Liver (tissue), 9 donors: ENCODE measurements around the gene CASQ1. TPM values are rescaled to one million over a fixed set of nuclear protein-coding genes. Genes with fewer than 3 reads are reported as not detected.

Experiments used
- DNase-seq: peaks from one replicate; pipeline ENCODE4 v3.0.0-alpha.2; 2017; ENCODE audit warnings: low spot score
- H3K27ac ChIP-seq, 2 donors: one replicate each; pipeline ENCODE4 v1.7.0; 2013; ENCODE audit warnings: inconsistent platforms in 2 of 2, low read length in 2 of 2, control low read depth in 1 of 2, low read depth in 1 of 2, mild to moderate bottlenecking in 1 of 2
- H3K27me3 ChIP-seq, 4 donors: one replicate each; pipeline versions ENCODE4 v1.6.1 to v1.7.0; 2013; ENCODE audit warnings: low read length in 3 of 4, inconsistent platforms in 1 of 4, mild to moderate bottlenecking in 1 of 4, moderate library complexity in 1 of 4; ENCODE audit not compliant: control insufficient read depth in 4 of 4, insufficient read depth in 4 of 4
- H3K36me3 ChIP-seq, 4 donors: one replicate each; pipeline versions ENCODE4 v1.6.1 to v1.7.0; 2013; ENCODE audit warnings: low read length in 3 of 4, mild to moderate bottlenecking in 3 of 4, low read depth in 1 of 4, moderate library complexity in 1 of 4; ENCODE audit not compliant: control insufficient read depth in 4 of 4, insufficient read depth in 3 of 4
- H3K4me1 ChIP-seq, 4 donors: one replicate each; pipeline versions ENCODE4 v1.6.1 to v1.7.0; 2013; ENCODE audit warnings: low read length in 3 of 4, mild to moderate bottlenecking in 3 of 4, moderate library complexity in 1 of 4; ENCODE audit not compliant: control insufficient read depth in 4 of 4, insufficient read depth in 4 of 4
- H3K4me3 ChIP-seq, 3 donors: one replicate each; pipeline versions ENCODE4 v1.6.1 to v1.7.0; 2013; ENCODE audit warnings: low read length in 3 of 3, control low read depth in 1 of 3, low read depth in 1 of 3, mild to moderate bottlenecking in 1 of 3
- H3K9ac ChIP-seq, 2 donors: one replicate each; pipeline ENCODE4 v1.7.0; 2013; ENCODE audit warnings: low read length in 2 of 2, mild to moderate bottlenecking in 2 of 2, moderate library complexity in 2 of 2, control low read depth in 1 of 2, low read depth in 1 of 2
- H3K9me3 ChIP-seq, 4 donors: one replicate each; pipeline versions ENCODE4 v1.6.1 to v1.7.0; 2013; ENCODE audit warnings: low read length in 3 of 4; ENCODE audit not compliant: control insufficient read depth in 4 of 4
- ATF3 ChIP-seq: IDR thresholded peaks from 2 replicates; pipeline ENCODE4 v1.6.1; 2016; ENCODE audit warnings: antibody characterized with exemption
- EGR1 ChIP-seq, 2 donors: IDR thresholded peaks; 2 replicates each; pipeline ENCODE4 v1.6.1; 2016 to 2018; ENCODE audit warnings: antibody characterized with exemption in 2 of 2, low read depth in 2 of 2
- FOXA1 ChIP-seq: IDR thresholded peaks from 2 replicates; pipeline ENCODE4 v1.6.1; 2016; ENCODE audit warnings: antibody characterized with exemption
- FOXA2 ChIP-seq: IDR thresholded peaks from 2 replicates; pipeline ENCODE4 v1.6.1; 2016; ENCODE audit warnings: antibody characterized with exemption
- GABPA ChIP-seq, 2 donors: IDR thresholded peaks in 1 of 2; conservative IDR thresholded peaks in 1 of 2; 2 replicates each; pipeline ENCODE4 v1.6.1; 2016; ENCODE audit warnings: antibody characterized with exemption in 2 of 2, mild to moderate bottlenecking in 1 of 2, moderate library complexity in 1 of 2
- HNF4A ChIP-seq, 2 donors: conservative IDR thresholded peaks; 2 replicates each; pipeline ENCODE4 v1.6.1; 2016; ENCODE audit warnings: antibody characterized with exemption in 2 of 2, mild to moderate bottlenecking in 2 of 2
- HNF4G ChIP-seq: IDR thresholded peaks from 2 replicates; pipeline ENCODE4 v1.6.1; 2016; ENCODE audit warnings: antibody characterized with exemption
- JUND ChIP-seq, 2 donors: IDR thresholded peaks; 2 replicates each; pipeline ENCODE4 v1.6.1; 2016; ENCODE audit warnings: antibody characterized with exemption in 2 of 2
- NR2F2 ChIP-seq: IDR thresholded peaks from 2 replicates; pipeline ENCODE4 v1.6.1; 2016; ENCODE audit warnings: antibody characterized with exemption
- RAD21 ChIP-seq, 2 donors: IDR thresholded peaks; 2 replicates each; pipeline ENCODE4 v1.6.1; 2016; ENCODE audit warnings: antibody characterized with exemption in 2 of 2, mild to moderate bottlenecking in 2 of 2
- RXRA ChIP-seq, 2 donors: IDR thresholded peaks; 2 replicates each; pipeline ENCODE4 v1.6.1; 2017 to 2018; ENCODE audit warnings: antibody characterized with exemption in 2 of 2, mild to moderate bottlenecking in 1 of 2
- SP1 ChIP-seq: IDR thresholded peaks from 2 replicates; pipeline ENCODE4 v1.6.1; 2018; ENCODE audit warnings: antibody characterized with exemption, mild to moderate bottlenecking
- TAF1 ChIP-seq: conservative IDR thresholded peaks from 2 replicates; pipeline ENCODE4 v1.6.1; 2016; ENCODE audit warnings: antibody characterized with exemption, mild to moderate bottlenecking
- YY1 ChIP-seq: IDR thresholded peaks from 2 replicates; pipeline ENCODE4 v1.6.1; 2016; ENCODE audit warnings: antibody characterized with exemption, mild to moderate bottlenecking
- WGBS: extraction: QIAGEN DNeasy Blood & Tissue Kit; methylation state at CpG from one replicate; pipeline ENCODE4 v1.1.7; 2013; 5-methylcytosine and 5-hydroxymethylcytosine counted together
- polyA plus RNA-seq, 2 donors: library from polyadenylated mRNA; stranded (reverse) in 1 of 2; unstranded in 1 of 2; fragments of 200-250 nt in 1 of 2; fragments of >200 nt in 1 of 2; fragmentation: Nextera tagmentation in 1 of 2; extraction: Ambion mirVana in 1 of 2; gene quantifications; one replicate each; pipeline versions ENCODE4 v1.2.1 to v1.2.3, GENCODE V29; 2013 to 2015
- total RNA-seq, 2 donors: library from RNA; depleted of rRNA; stranded (reverse); fragments of >200 nt; gene quantifications; one replicate each; pipeline ENCODE4 v1.2.3, GENCODE V29; 2014
- TF ChIP-seq, protein P1 (sequence below): IDR thresholded peaks from 2 replicates; pipeline ENCODE4 v1.6.1; 2016; ENCODE audit warnings: antibody characterized with exemption
- TF ChIP-seq, protein P2 (sequence below): IDR thresholded peaks from 2 replicates; pipeline ENCODE4 v1.6.1; 2016; ENCODE audit warnings: antibody characterized with exemption
- donor health status: healthy.
- donor health status: healthy.
- donor health status: healthy.
- donor health status: healthy.
- donor health status: healthy.

CASQ1 gene
- total and polyA plus RNA-seq, 4 donors = not detected

- no peak overlapping the region for H3K27ac ChIP-seq
- H3K4me1 ChIP-seq = no peaks in the 10 kb centered on the region
- no peak overlapping the region for H3K9ac ChIP-seq
- no peak for TF ChIP-seq JUND (IDR thresholded peaks at IDR 0.05)
- TF ChIP-seq EGR1 (IDR thresholded peaks at IDR 0.05; ENCODE audit: low read depth in 2 of 2) = no peak
- no peak for TF ChIP-seq RXRA (IDR thresholded peaks at IDR 0.05)
- no peak for TF ChIP-seq HNF4A (conservative IDR thresholded peaks at IDR 0.05)
- no peak for TF ChIP-seq SP1
- no peak for TF ChIP-seq NR2F2
- no peak for TF ChIP-seq GABPA (IDR thresholded peaks at IDR 0.05 in 1 of 2, conservative IDR thresholded peaks at IDR 0.05 in 1 of 2)
- TF ChIP-seq YY1 = no peak
- TF ChIP-seq, protein P1, sequence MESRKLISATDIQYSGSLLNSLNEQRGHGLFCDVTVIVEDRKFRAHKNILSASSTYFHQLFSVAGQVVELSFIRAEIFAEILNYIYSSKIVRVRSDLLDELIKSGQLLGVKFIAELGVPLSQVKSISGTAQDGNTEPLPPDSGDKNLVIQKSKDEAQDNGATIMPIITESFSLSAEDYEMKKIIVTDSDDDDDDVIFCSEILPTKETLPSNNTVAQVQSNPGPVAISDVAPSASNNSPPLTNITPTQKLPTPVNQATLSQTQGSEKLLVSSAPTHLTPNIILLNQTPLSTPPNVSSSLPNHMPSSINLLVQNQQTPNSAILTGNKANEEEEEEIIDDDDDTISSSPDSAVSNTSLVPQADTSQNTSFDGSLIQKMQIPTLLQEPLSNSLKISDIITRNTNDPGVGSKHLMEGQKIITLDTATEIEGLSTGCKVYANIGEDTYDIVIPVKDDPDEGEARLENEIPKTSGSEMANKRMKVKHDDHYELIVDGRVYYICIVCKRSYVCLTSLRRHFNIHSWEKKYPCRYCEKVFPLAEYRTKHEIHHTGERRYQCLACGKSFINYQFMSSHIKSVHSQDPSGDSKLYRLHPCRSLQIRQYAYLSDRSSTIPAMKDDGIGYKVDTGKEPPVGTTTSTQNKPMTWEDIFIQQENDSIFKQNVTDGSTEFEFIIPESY = no peak
- no peak for TF ChIP-seq FOXA2
- TF ChIP-seq ATF3 = no peak
- TF ChIP-seq FOXA1 = no peak
- TF ChIP-seq RAD21 (IDR thresholded peaks at IDR 0.05) = no peak
- no peak for TF ChIP-seq TAF1
- H3K9me3 ChIP-seq = no peaks in the 10 kb centered on the region
- 80% methylated on average over 2 of the region's 2 CpGs for WGBS
- no peaks in the 10 kb centered on the region for H3K36me3 ChIP-seq
- DNase-seq = no peak
- H3K27me3 ChIP-seq = no peaks in the 10 kb centered on the region
- no peak overlapping the region for H3K4me3 ChIP-seq
Measured at GRCh38 chr1:160186729-160187128, 3.6 kb upstream of the CASQ1 start.

GRCh38 chr1:160187407-160187806 lies 3.0 kb upstream of the CASQ1 start:
- no peaks in the 10 kb centered on the region for H3K27me3 ChIP-seq
- H3K4me3 ChIP-seq = no peak overlapping the region
- TF ChIP-seq HNF4G (no peak), ATF3 (no peak), GABPA (IDR thresholded peaks at IDR 0.05 in 1 of 2, conservative IDR thresholded peaks at IDR 0.05 in 1 of 2) (no peak), TAF1 (no peak), NR2F2 (no peak), YY1 (no peak), EGR1 (IDR thresholded peaks at IDR 0.05; ENCODE audit: low read depth in 2 of 2) (no peak)
- H3K9ac ChIP-seq = no peak overlapping the region
- no peaks in the 10 kb centered on the region for H3K9me3 ChIP-seq
- no peaks in the 10 kb centered on the region for H3K36me3 ChIP-seq
- H3K27ac ChIP-seq = no peak overlapping the region
- WGBS = 74% methylated on average over 7 of the region's 7 CpGs
- no peak for DNase-seq
- H3K4me1 ChIP-seq = no peaks in the 10 kb centered on the region

DNA sequence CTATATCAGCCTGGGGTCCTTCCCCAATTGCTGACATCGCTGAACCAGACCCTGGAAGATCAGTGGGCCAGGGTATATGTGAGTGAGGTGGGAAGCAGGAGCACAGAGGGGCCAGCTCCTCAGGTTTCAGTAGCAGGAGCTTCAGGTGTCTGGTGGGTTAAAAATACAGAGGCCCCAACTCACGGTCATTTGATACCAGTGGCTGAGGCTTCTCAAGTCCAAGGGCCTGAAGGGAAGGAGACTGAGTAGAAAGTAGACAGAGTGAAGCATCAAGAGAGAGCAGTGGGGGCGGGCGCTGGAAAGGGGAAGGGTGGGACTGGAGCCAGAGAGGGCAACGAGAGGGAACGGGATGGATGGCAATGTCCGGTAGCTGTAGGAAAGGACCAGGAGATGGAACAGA lies 2.0 kb upstream of the CASQ1 start:
- no peaks in the 10 kb centered on the region for H3K36me3 ChIP-seq
- no peaks in the 10 kb centered on the region for H3K27me3 ChIP-seq
- no peaks in the 10 kb centered on the region for H3K9me3 ChIP-seq
- no peak overlapping the region for H3K4me3 ChIP-seq
- WGBS = 87% methylated on average over 7 of the region's 7 CpGs
- H3K4me1 ChIP-seq = peaks cover under 1 to 5% (median 3%) of the 10 kb centered on the region in 4 donors
- DNase-seq = no peak
- no peak overlapping the region for H3K27ac ChIP-seq
- TF ChIP-seq GABPA (IDR thresholded peaks at IDR 0.05 in 1 of 2, conservative IDR thresholded peaks at IDR 0.05 in 1 of 2) (no peak), YY1 (no peak), SP1 (no peak)
- TF ChIP-seq, protein P1 = no peak
- TF ChIP-seq, protein P2, sequence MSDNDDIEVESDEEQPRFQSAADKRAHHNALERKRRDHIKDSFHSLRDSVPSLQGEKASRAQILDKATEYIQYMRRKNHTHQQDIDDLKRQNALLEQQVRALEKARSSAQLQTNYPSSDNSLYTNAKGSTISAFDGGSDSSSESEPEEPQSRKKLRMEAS = no peak
- no peak overlapping the region for H3K9ac ChIP-seq
